GM12878 (cell line): ENCODE measurements around the gene VPS33B. TPM values are rescaled to one million over a fixed set of nuclear protein-coding genes. Genes with fewer than 3 reads are reported as not detected.

Experiments
- ATAC-seq: fragments of 200-7000 bp; cut with Tn5 transposase; 3 replicates; pipeline ENCODE4 v1.9.1; 2020; ENCODE audit warnings: mild to moderate bottlenecking, moderate library complexity
- BruUV-seq: library from RNA; stranded (reverse); fragments of 400-500 nt; replicated peaks from 2 replicates; lab custom pipeline; 2021; lab: Mats Ljungman, UMichigan
- CTCF ChIA-PET: fragments of 300-600 bp; sonication (Branson Sonifier 250); formaldehyde crosslinking; extraction: SDS; loops from one replicate; lab custom pipeline; 2021; ENCODE audit warnings: inconsistent platforms; lab: Yijun Ruan, JAX
- POLR2A ChIA-PET: fragments of 350-600 bp; formaldehyde crosslinking; extraction: SDS; loops from one replicate; lab custom pipeline; 2021; ENCODE audit warnings: inconsistent platforms; lab: Charles Lee
- RAD21 ChIA-PET: fragments of 300-600 bp; sonication (Branson Sonifier 250); formaldehyde crosslinking; loops from one replicate; lab custom pipeline; 2023; ENCODE audit warnings: antibody characterized with exemption; ENCODE audit not compliant: unreplicated experiment; lab: Charles Lee
- SMC1A ChIA-PET: fragments of 300-600 bp; sonication (Branson Sonifier 250); formaldehyde crosslinking; loops from one replicate; lab custom pipeline; 2023; ENCODE audit not compliant: unreplicated experiment, uncharacterized antibody; lab: Charles Lee
- DNase-seq: peaks from one replicate; pipeline ENCODE4 v3.0.0-alpha.2; 2011; ENCODE audit warnings: low read depth, low spot score
- FAIRE-seq: peaks from 3 replicates; lab custom pipeline; 2011; peaks lifted over from hg19 to GRCh38; lab: Jason Lieb, UNC
- H2AFZ ChIP-seq: 2 replicates; pipeline ENCODE4 v1.6.0; 2011; ENCODE audit warnings: low read depth, low read length, control low read depth; ENCODE audit not compliant: control insufficient read depth
- H3K27ac ChIP-seq: 2 replicates; pipeline ENCODE4 v1.5.1; 2011; ENCODE audit warnings: control low read depth; ENCODE audit not compliant: control insufficient read depth, insufficient read depth
- H3K27me3 ChIP-seq, 2 experiments: replicated peaks in 1 of 2; 2 replicates each; pipeline versions ENCODE4 v1.6.0 to v1.6.1; 2011; ENCODE audit warnings: low read length in 1 of 2; ENCODE audit not compliant: control insufficient read depth in 2 of 2, insufficient read depth in 2 of 2
- H3K36me3 ChIP-seq, 2 experiments: 2 replicates each; pipeline ENCODE4 v1.5.1; 2011; ENCODE audit warnings: low read length in 1 of 2; ENCODE audit not compliant: control insufficient read depth in 2 of 2, insufficient read depth in 2 of 2
- H3K4me1 ChIP-seq: 2 replicates; pipeline ENCODE4 v1.6.1; 2011; ENCODE audit warnings: mild to moderate bottlenecking, low read length, moderate library complexity, mixed read lengths; ENCODE audit not compliant: control insufficient read depth, insufficient read depth
- H3K4me2 ChIP-seq: 2 replicates; pipeline ENCODE4 v1.6.0; 2011; ENCODE audit warnings: control low read depth; ENCODE audit not compliant: control insufficient read depth, insufficient read depth
- H3K4me3 ChIP-seq: fragments of 200-600 bp; sonication (generic); 2 replicates; pipeline ENCODE4 v1.5.1; 2016
- H3K79me2 ChIP-seq: 2 replicates; pipeline ENCODE4 v1.6.0; 2011; ENCODE audit warnings: low read length; ENCODE audit not compliant: control insufficient read depth, insufficient read depth
- H3K9ac ChIP-seq: 2 replicates; pipeline ENCODE4 v1.8.0; 2011; ENCODE audit warnings: low read length, control low read depth, mixed read lengths; ENCODE audit not compliant: control insufficient read depth, insufficient read depth
- H3K9me3 ChIP-seq: replicated peaks from 3 replicates; pipeline ENCODE4 v1.5.1; 2011; ENCODE audit warnings: mild to moderate bottlenecking, low read length; ENCODE audit not compliant: control insufficient read depth, insufficient read depth
- H4K20me1 ChIP-seq: 2 replicates; pipeline ENCODE4 v1.6.0; 2011; ENCODE audit not compliant: control insufficient read depth, insufficient read depth
- CHD4 ChIP-seq: fragments of 200-600 bp; sonication (generic); IDR thresholded peaks from 2 replicates; pipeline ENCODE4 v1.6.1; 2016; ENCODE audit warnings: mild to moderate bottlenecking
- ESRRA ChIP-seq: IDR thresholded peaks from 2 replicates; pipeline ENCODE4 v1.6.1; 2012; ENCODE audit warnings: mild to moderate bottlenecking, low read length, improper control_type of control experiment
- FOXK2 ChIP-seq: fragments of 450-650 bp; IDR thresholded peaks from 2 replicates; pipeline ENCODE4 v1.6.1; 2017; ENCODE audit warnings: mild to moderate bottlenecking, moderate library complexity
- HDAC6 ChIP-seq: fragments of 200-600 bp; sonication (generic); IDR thresholded peaks from one replicate; pipeline ENCODE4 v1.8.0; 2017; ENCODE audit warnings: antibody characterized with exemption; ENCODE audit not compliant: unreplicated experiment
- LARP7 ChIP-seq: fragments of 450-650 bp; IDR thresholded peaks from 2 replicates; pipeline ENCODE4 v1.6.1; 2017; ENCODE audit warnings: mild to moderate bottlenecking
- MTA3 ChIP-seq: IDR thresholded peaks from 2 replicates; pipeline ENCODE4 v1.6.1; 2012; ENCODE audit warnings: low read length, inconsistent platforms, borderline replicate concordance
- NFIC ChIP-seq: IDR thresholded peaks from 2 replicates; pipeline ENCODE4 v1.6.1; 2012; ENCODE audit warnings: low read depth, mild to moderate bottlenecking, inconsistent platforms, low read length, moderate library complexity
- PKNOX1 ChIP-seq: fragments of 450-650 bp; IDR thresholded peaks from 2 replicates; pipeline ENCODE4 v1.6.1; 2016; ENCODE audit warnings: mild to moderate bottlenecking
- POLR2A ChIP-seq: IDR thresholded peaks from 2 replicates; pipeline ENCODE4 v1.6.1; 2011; ENCODE audit warnings: low read depth, mild to moderate bottlenecking, low read length
- RAD21 ChIP-seq: IDR thresholded peaks from 2 replicates; pipeline ENCODE4 v1.6.1; 2011; ENCODE audit warnings: mild to moderate bottlenecking, low read depth, low read length, moderate library complexity; ENCODE audit not compliant: insufficient read depth
- RAD51 ChIP-seq: fragments of 450-650 bp; IDR thresholded peaks from 2 replicates; pipeline ENCODE4 v1.6.1; 2016; ENCODE audit warnings: moderate library complexity, mild to moderate bottlenecking, inconsistent platforms
- SIN3A ChIP-seq: IDR thresholded peaks from 2 replicates; pipeline ENCODE4 v1.6.1; 2012; ENCODE audit warnings: low read depth, low read length, improper control_type of control experiment
- SREBF2 ChIP-seq: IDR thresholded peaks from 2 replicates; pipeline ENCODE4 v1.6.1; 2012; ENCODE audit warnings: mild to moderate bottlenecking, low read length
- SUZ12 ChIP-seq: fragments of 200-600 bp; sonication (generic); IDR thresholded peaks from one replicate; pipeline ENCODE4 v1.6.1; 2018; ENCODE audit warnings: antibody characterized with exemption, mild to moderate bottlenecking; ENCODE audit not compliant: unreplicated experiment
- TCF7 ChIP-seq: IDR thresholded peaks from 2 replicates; pipeline ENCODE4 v1.6.1; 2014; ENCODE audit warnings: antibody characterized with exemption, borderline replicate concordance
- WRNIP1 ChIP-seq: IDR thresholded peaks from 2 replicates; pipeline ENCODE4 v1.6.1; 2011; ENCODE audit warnings: low read depth, low read length, improper control_type of control experiment, borderline replicate concordance
- YBX1 ChIP-seq: fragments of 450-650 bp; IDR thresholded peaks from 2 replicates; pipeline ENCODE4 v1.6.1; 2016; ENCODE audit warnings: antibody characterized with exemption
- ZBTB33 ChIP-seq: fragments of 450-650 bp; IDR thresholded peaks from 2 replicates; pipeline ENCODE4 v1.6.1; 2017; ENCODE audit warnings: mild to moderate bottlenecking
- ZBTB40 ChIP-seq: fragments of 450-650 bp; IDR thresholded peaks from 2 replicates; pipeline ENCODE4 v1.6.1; 2016; ENCODE audit warnings: mild to moderate bottlenecking, moderate library complexity, borderline replicate concordance
- WGBS: methylation state at CpG from one replicate; pipeline ENCODE4 v1.1.6; 2016; ENCODE audit warnings: low lambda C conversion rate; ENCODE audit not compliant: insufficient replicate concordance, insufficient coverage; ENCODE audit errors: missing lambda C conversion rate; 5-methylcytosine and 5-hydroxymethylcytosine counted together
- in situ Hi-C: fragments of 300-500 bp; cut with MboI; formaldehyde crosslinking; loops from 9 replicates; pipeline ENCODE4 v1.14.3; 2018; ENCODE audit warnings: mixed read lengths
- intact Hi-C: fragments of 100-400 bp; cut with micrococcal nuclease; formaldehyde crosslinking; loops from one replicate; pipeline ENCODE4 v1.14.2; 2022; ENCODE audit not compliant: unreplicated experiment
- polyA plus RNA-seq, 11 experiments: library from polyadenylated mRNA; depleted of rRNA in 4 of 11; unstranded in 6 of 11; stranded (reverse) in 5 of 11; fragments of >200 nt; fragmentation: Nextera tagmentation in 4 of 11; fragmentation: Illumina TruSeq in 1 of 11; extraction: Ambion mirVana in 4 of 11; extraction: Trizol in 1 of 11; gene quantifications; 1 replicate in 1 of 11; 2 replicates in 10 of 11; pipeline versions ENCODE4 v1.2.1 to v1.2.3, GENCODE V29; 2011 to 2016; ENCODE audit warnings: inconsistent platforms in 2 of 11, missing spikeins in 2 of 11, low read depth in 1 of 11
- total RNA-seq, 4 experiments: library from RNA; depleted of rRNA in 3 of 4; stranded (reverse); fragments of >200 nt in 3 of 4; fragmentation: Illumina TruSeq in 1 of 4; extraction: Trizol in 1 of 4; gene quantifications; 2 replicates each; pipeline versions ENCODE4 v1.2.1 to v1.2.3, GENCODE V29; 2013 to 2021

VPS33B gene
- total and polyA plus RNA-seq, 10 of the 15 experiments (the other 5 are each of a cell fraction or from before 2014, with no cell fraction given) = 11.4 to 21.5 (median 15.2) TPM

GRCh38 chr15:91049378-91050127, 27.2 kb upstream of the VPS33B start:
- H3K9ac ChIP-seq = no peak overlapping the region
- H3K9me3 ChIP-seq = no peaks in the 10 kb centered on the region
- no peaks in the 10 kb centered on the region; the same call in 1 of the 2 replicates for H3K4me1 ChIP-seq
- ChIA-PET SMC1A (interaction anchor here (0.6 to 1.6 kb wide), 10 partner anchors 8 to 223 kb away, joined by 3 to 4 read pairs (median 3); no protein-coding TSS in a partner anchor), RAD21 (interaction anchor here (0.8 to 2.3 kb wide), 6 partner anchors 17 to 223 kb away, joined by 3 to 16 read pairs (median 6); partner anchors contain the start of genes HDDC3 and UNC45A), POLR2A (no interaction called here), CTCF (interaction anchor here (0.6 to 3.3 kb wide), 23 partner anchors 8 to 730 kb away, joined by 3 to 18 read pairs (median 5); partner anchors contain the start of genes HDDC3, PRC1 and UNC45A)
- peak; percentile 96 for ATAC-seq
- BruUV-seq = no TSS peak
- WGBS = 20% methylated on average over 12 of the region's 12 CpGs
- DNase-seq = peak; percentile 12
- in situ Hi-C loops = no loop called here
- no peak overlapping the region for H3K4me2 ChIP-seq
- no peaks in the 10 kb centered on the region; a peak in 2 of 4 replicates for H3K27me3 ChIP-seq
- FAIRE-seq = peak; percentile 89
- H3K27ac ChIP-seq = no peak overlapping the region
- H2AFZ ChIP-seq = no peak overlapping the region
- H4K20me1 ChIP-seq = no peaks in the 10 kb centered on the region
- intact Hi-C loops = loop anchor here (5.0 kb wide), 1 partner anchor 92 kb away; no protein-coding TSS in a partner anchor
- no peak overlapping the region for H3K4me3 ChIP-seq
- no peaks in the 10 kb centered on the region for H3K36me3 ChIP-seq
- no peaks in the 10 kb centered on the region for H3K79me2 ChIP-seq
- TF ChIP-seq YBX1 = no peak
- no peak for TF ChIP-seq SUZ12
- TF ChIP-seq ESRRA = no peak
- no peak for TF ChIP-seq WRNIP1
- TF ChIP-seq RAD51 = no peak
- TF ChIP-seq ZBTB40 = no peak
- no peak for TF ChIP-seq ZBTB33
- no peak for TF ChIP-seq HDAC6
- no peak for TF ChIP-seq FOXK2
- no peak for TF ChIP-seq NFIC
- TF ChIP-seq TCF7 = peak; percentile 25; the same call in 1 of the 2 replicates
- no peak for TF ChIP-seq SIN3A
- no peak for TF ChIP-seq MTA3
- TF ChIP-seq SREBF2 = no peak
- TF ChIP-seq POLR2A = no peak
- TF ChIP-seq LARP7 = no peak
- TF ChIP-seq PKNOX1 = no peak
- TF ChIP-seq CHD4 = no peak
- TF ChIP-seq RAD21 = peak; percentile 77
